K562 (cell line): ENCODE measurements around the gene BTBD17. TPM values are rescaled to one million over a fixed set of nuclear protein-coding genes. Genes with fewer than 3 reads are reported as not detected.

Source experiments
- ATAC-seq: fragments of 200-7000 bp; cut with Tn5 transposase; 3 replicates; pipeline ENCODE4 v1.9.1; 2020; ENCODE audit warnings: moderate library complexity
- BruUV-seq: library from RNA; stranded (reverse); fragments of 400-500 nt; replicated peaks from 2 replicates; lab custom pipeline; 2021; lab: Mats Ljungman, UMichigan
- CTCF ChIA-PET: fragments of 300-600 bp; formaldehyde crosslinking; extraction: SDS; loops from one replicate; lab custom pipeline; 2021; ENCODE audit warnings: low intra/inter-chr PET ratio; lab: Yijun Ruan, JAX
- POLR2A ChIA-PET: fragments of 300-600, 350-650 bp; sonication (Branson Sonifier 250); formaldehyde crosslinking; extraction: SDS; loops from one replicate; lab custom pipeline; 2021; ENCODE audit warnings: antibody characterized with exemption, inconsistent platforms; lab: Yijun Ruan, JAX
- DNase-seq, 4 experiments: peaks; one replicate each; pipeline versions ENCODE4 v3.0.0 to v3.0.0-alpha.2; 2011 to 2018; ENCODE audit warnings: low spot score in 3 of 4, mixed read lengths in 3 of 4; ENCODE audit errors: extremely low read depth in 1 of 4
- FAIRE-seq: peaks from 2 replicates; lab custom pipeline; 2011; peaks lifted over from hg19 to GRCh38; lab: Jason Lieb, UNC
- H2AFZ ChIP-seq: 2 replicates; pipeline ENCODE4 v1.6.0; 2011; ENCODE audit warnings: low read depth, low read length, control low read depth, inconsistent platforms
- H3K27ac ChIP-seq: fragments of 200-600 bp; 3 replicates; pipeline ENCODE4 v1.8.0; 2011; ENCODE audit warnings: low read depth, mild to moderate bottlenecking, control low read depth, inconsistent platforms, low read length, moderate library complexity, mixed read lengths; ENCODE audit errors: extremely low read depth
- H3K27me3 ChIP-seq, 2 experiments: fragments of 300-600 bp in 1 of 2; 2 replicates in 1 of 2; 3 replicates in 1 of 2; pipeline versions ENCODE4 v1.6.0 to v1.8.0; 2011; ENCODE audit warnings: inconsistent platforms in 2 of 2, low read length in 2 of 2, mild to moderate bottlenecking in 1 of 2, mixed read lengths in 1 of 2, moderate library complexity in 1 of 2; ENCODE audit not compliant: control insufficient read depth in 2 of 2, insufficient read depth in 2 of 2
- H3K36me3 ChIP-seq: fragments of 300-600 bp; 3 replicates; pipeline ENCODE4 v1.8.0; 2011; ENCODE audit warnings: mild to moderate bottlenecking, low read length, inconsistent platforms; ENCODE audit not compliant: control insufficient read depth, insufficient read depth
- H3K4me1 ChIP-seq, 2 experiments: fragments of 200-600 bp in 1 of 2; replicated peaks in 1 of 2; 2 replicates in 1 of 2; 3 replicates in 1 of 2; pipeline versions ENCODE4 v1.5.1 to v1.8.0; 2011; ENCODE audit warnings: inconsistent platforms in 2 of 2, low read length in 2 of 2, mild to moderate bottlenecking in 1 of 2, mixed read lengths in 1 of 2, moderate library complexity in 1 of 2; ENCODE audit not compliant: control insufficient read depth in 2 of 2, insufficient read depth in 2 of 2
- H3K4me2 ChIP-seq: 2 replicates; pipeline ENCODE4 v1.6.1; 2011; ENCODE audit warnings: low read length, control low read depth, inconsistent platforms, mixed read lengths; ENCODE audit not compliant: insufficient read depth
- H3K4me3 ChIP-seq: fragments of 200-600 bp; sonication (generic), shearing (Covaris generic); 2 replicates; pipeline ENCODE4 v1.5.1; 2016; ENCODE audit warnings: control low read depth, inconsistent platforms
- H3K79me2 ChIP-seq: fragments of 200-600 bp; 3 replicates; pipeline ENCODE4 v1.8.0; 2011; ENCODE audit warnings: low read length, inconsistent platforms; ENCODE audit not compliant: control insufficient read depth, insufficient read depth
- H3K9ac ChIP-seq, 2 experiments: 2 replicates each; pipeline versions ENCODE4 v1.6.0 to v1.6.1; 2011; ENCODE audit warnings: low read depth in 2 of 2, low read length in 2 of 2, control low read depth in 1 of 2, inconsistent platforms in 1 of 2, mild to moderate bottlenecking in 1 of 2, mixed read lengths in 1 of 2; ENCODE audit not compliant: insufficient read depth in 1 of 2
- H3K9me1 ChIP-seq: one replicate; pipeline ENCODE4 v1.6.0; 2011; ENCODE audit warnings: inconsistent platforms, mild to moderate bottlenecking, low read length, moderate library complexity; ENCODE audit not compliant: control insufficient read depth, insufficient read depth
- H3K9me3 ChIP-seq: replicated peaks from 2 replicates; pipeline ENCODE4 v1.5.1; 2011; ENCODE audit warnings: low read depth, low read length, inconsistent platforms; ENCODE audit not compliant: control insufficient read depth, insufficient read depth
- H4K20me1 ChIP-seq: replicated peaks from 2 replicates; pipeline ENCODE4 v1.6.1; 2011; ENCODE audit warnings: low read length, inconsistent platforms, mixed read lengths; ENCODE audit not compliant: control insufficient read depth, insufficient read depth
- ELF4 ChIP-seq: fragments of 450-650 bp; formaldehyde crosslinking; IDR thresholded peaks from 2 replicates; pipeline ENCODE4 v1.4.0; 2022; ENCODE audit warnings: missing genetic modification characterization
- FOXK2 ChIP-seq, 2 experiments: fragments of 450-650 bp; IDR thresholded peaks in 1 of 2; conservative IDR thresholded peaks in 1 of 2; 2 replicates each; pipeline ENCODE4 v1.6.1; 2016; ENCODE audit warnings: low read depth in 2 of 2, mild to moderate bottlenecking in 1 of 2
- HES1 ChIP-seq: fragments of 450-650 bp; IDR thresholded peaks from 2 replicates; pipeline ENCODE4 v1.6.1; 2016; ENCODE audit warnings: low read depth, mild to moderate bottlenecking, moderate library complexity
- L3MBTL2 ChIP-seq: fragments of 450-650 bp; IDR thresholded peaks from 2 replicates; pipeline ENCODE4 v1.6.1; 2016; ENCODE audit warnings: mild to moderate bottlenecking, moderate library complexity
- LCOR ChIP-seq: sonication (generic); formaldehyde crosslinking; IDR thresholded peaks from 2 replicates; pipeline ENCODE4 v1.8.0; 2022; ENCODE audit warnings: mild to moderate bottlenecking, missing genetic modification reagents
- MBD2 ChIP-seq: sonication (generic); IDR thresholded peaks from 2 replicates; pipeline ENCODE4 v1.6.1; 2016; ENCODE audit warnings: low read depth, borderline replicate concordance
- RBM34 ChIP-seq: fragments of 200-400 bp; formaldehyde crosslinking; IDR thresholded peaks from 2 replicates; pipeline ENCODE4 v1.6.1; 2018; ENCODE audit warnings: low read length, borderline replicate concordance; ENCODE audit not compliant: insufficient read depth
- SIN3A ChIP-seq, 2 experiments: fragments of 150-350 bp in 1 of 2; IDR thresholded peaks; 2 replicates each; pipeline ENCODE4 v1.6.1; 2011 to 2016; ENCODE audit warnings: borderline replicate concordance in 2 of 2, low read depth in 2 of 2, low read length in 2 of 2, mild to moderate bottlenecking in 2 of 2, moderate library complexity in 2 of 2; ENCODE audit not compliant: control insufficient read depth in 1 of 2
- SMARCE1 ChIP-seq: fragments of 450-650 bp; IDR thresholded peaks from 2 replicates; pipeline ENCODE4 v1.7.1; 2016; ENCODE audit warnings: mild to moderate bottlenecking
- STAT5A ChIP-seq: IDR thresholded peaks from 2 replicates; pipeline ENCODE4 v1.6.1; 2012; ENCODE audit warnings: low read length, inconsistent platforms, borderline replicate concordance
- ZFP36 ChIP-seq: fragments of 150-350 bp; IDR thresholded peaks from 2 replicates; pipeline ENCODE4 v1.6.1; 2018; ENCODE audit warnings: low read length, low read depth; ENCODE audit not compliant: partially characterized antibody
- ZFX ChIP-seq: sonication (generic); formaldehyde crosslinking; IDR thresholded peaks from 2 replicates; pipeline ENCODE4 v1.8.0; 2022; ENCODE audit warnings: mild to moderate bottlenecking, missing genetic modification reagents, moderate library complexity
- ZHX1 ChIP-seq: fragments of 150-350 bp; conservative IDR thresholded peaks from 2 replicates; pipeline ENCODE4 v1.6.1; 2014; ENCODE audit warnings: low read length
- ZNF197 ChIP-seq: fragments of 200-800 bp; sonication (Bioruptor generic); IDR thresholded peaks from 2 replicates; pipeline ENCODE4 v1.6.1; 2016; ENCODE audit warnings: low read depth, missing genetic modification characterization, missing compliant biosample characterization
- ZNF274 ChIP-seq: IDR thresholded peaks from 2 replicates; pipeline ENCODE4 v1.6.1; 2011; ENCODE audit warnings: low read depth, mild to moderate bottlenecking, low read length, moderate library complexity, borderline replicate concordance
- ZNF3 ChIP-seq: fragments of 250-450 bp; sonication (Bioruptor Pico); IDR thresholded peaks from 2 replicates; pipeline ENCODE4 v1.5.0; 2021; ENCODE audit warnings: mild to moderate bottlenecking, moderate library complexity
- ZNF76 ChIP-seq: fragments of 250-450 bp; sonication (Bioruptor Pico); IDR thresholded peaks from 2 replicates; pipeline ENCODE4 v1.4.0; 2020; ENCODE audit warnings: mild to moderate bottlenecking, moderate library complexity, borderline replicate concordance
- WGBS: fragments of 100-300 bp; shearing (Covaris generic); methylation state at CpG from one replicate; pipeline ENCODE4 v1.1.6; 2016; ENCODE audit warnings: low coverage, mixed read lengths; ENCODE audit not compliant: insufficient coverage; ENCODE audit errors: missing lambda C conversion rate; 5-methylcytosine and 5-hydroxymethylcytosine counted together
- in situ Hi-C: fragments of 300-500 bp; cut with MboI; formaldehyde crosslinking; loops from 4 replicates; pipeline ENCODE4 v1.15.0; 2018; ENCODE audit warnings: inconsistent platforms, mixed read lengths
- intact Hi-C: fragments of 100-400 bp; cut with micrococcal nuclease; formaldehyde crosslinking; loops from 2 replicates; pipeline ENCODE4 v1.14.2; 2022
- polyA plus RNA-seq, 8 experiments: library from polyadenylated mRNA; depleted of rRNA in 4 of 8; stranded (reverse) in 5 of 8; unstranded in 3 of 8; fragments of >200 nt; fragmentation: Nextera tagmentation in 2 of 8; fragmentation: Illumina TruSeq in 1 of 8; extraction: Ambion mirVana in 2 of 8; extraction: Trizol in 1 of 8; gene quantifications; 2 replicates each; pipeline versions ENCODE4 v1.2.1 to v1.2.3, GENCODE V29; 2011 to 2014; ENCODE audit warnings: inconsistent platforms in 1 of 8, missing spikeins in 1 of 8
- total RNA-seq, 7 experiments: library from RNA; depleted of rRNA in 6 of 7; stranded (reverse); fragments of >200 nt in 6 of 7; fragmentation: Illumina TruSeq in 2 of 7; extraction: Trizol in 2 of 7; gene quantifications; 2 replicates each; pipeline versions ENCODE4 v1.2.1 to v1.2.3, GENCODE V29; 2011 to 2021; ENCODE audit warnings: low replicate concordance in 1 of 7

BTBD17 gene
- total and polyA plus RNA-seq, 9 of the 15 experiments (the other 6 are each of a cell fraction or from before 2014, with no cell fraction given) = not detected

- intact Hi-C loops (no loop called here), in situ Hi-C loops (no loop called here)
- WGBS = 1% methylated on average over 10 of the region's 11 CpGs
- no peaks in the 10 kb centered on the region for H3K79me2 ChIP-seq
- H3K27me3 ChIP-seq = peaks cover 2 to 9% of the 10 kb centered on the region in 2 experiments; a peak in 3 of 5 replicates
- no peaks in the 10 kb centered on the region for H3K36me3 ChIP-seq
- ATAC-seq = peak; percentile 91
- no TSS peak for BruUV-seq
- peak; percentile 79 for FAIRE-seq
- no peaks in the 10 kb centered on the region for H3K9me1 ChIP-seq
- H3K27ac ChIP-seq = peak overlapping the region; percentile 29; the same call in 1 of the 3 replicates
- peaks cover 12 to 21% of the 10 kb centered on the region in 2 experiments for H3K4me1 ChIP-seq
- H3K4me3 ChIP-seq = no peak overlapping the region
- no peaks in the 10 kb centered on the region; the same call in 1 of the 2 replicates for H4K20me1 ChIP-seq
- H3K9ac ChIP-seq = peak overlapping the region; percentile 31 to 70; a peak in 2 of 4 replicates
- no peaks in the 10 kb centered on the region for H3K9me3 ChIP-seq
- ChIA-PET CTCF (no interaction called here), POLR2A (interaction anchor here (0.7 to 1.4 kb wide), 6 partner anchors 9 to 116 kb away, joined by 3 to 5 read pairs (median 4); no protein-coding TSS in a partner anchor)
- H3K4me2 ChIP-seq = peak overlapping the region; percentile 76
- peak overlapping the region; percentile 92 for H2AFZ ChIP-seq
- DNase-seq = peak; percentile 56 to 90 (median 72)
- peak; percentile 77 for TF ChIP-seq HES1
- peak; percentile 73 for TF ChIP-seq STAT5A
- no peak for TF ChIP-seq ZNF3 (CRISPR knock-in tag)
- TF ChIP-seq RBM34 = no peak
- TF ChIP-seq ZNF197 (CRISPR knock-in tag) = no peak
- TF ChIP-seq SMARCE1 = peak; percentile 59; the same call in 1 of the 2 replicates
- peak; percentile 32; the same call in 1 of the 2 replicates for TF ChIP-seq MBD2
- TF ChIP-seq L3MBTL2 = peak; percentile 48; the same call in 1 of the 2 replicates
- TF ChIP-seq ELF4 = no peak
- peak; percentile 71 for TF ChIP-seq ZFX
- no peak for TF ChIP-seq ZNF76
- TF ChIP-seq ZFP36 = no peak
- no peak for TF ChIP-seq LCOR (CRISPR knock-in tag)
- 0 out of 4 replicates have a peak, but pooled peaks have one; percentile 23 to 47 for TF ChIP-seq SIN3A (IDR thresholded peaks at IDR 0.05; ENCODE audit: borderline replicate concordance in 2 of 2, control insufficient read depth in 1 of 2, low read depth in 2 of 2, low read length in 2 of 2)
- no peak for TF ChIP-seq ZHX1
- peak in 1 of 2 experiments; percentile 31; a peak in 1 of 4 replicates for TF ChIP-seq FOXK2 (conservative IDR thresholded peaks at IDR 0.05 in 1 of 2, IDR thresholded peaks at IDR 0.05 in 1 of 2; ENCODE audit: low read depth in 2 of 2)
- peak; percentile 63; the same call in 1 of the 2 replicates for TF ChIP-seq ZNF274
Observed at GRCh38 chr17:74332763-74333283, 28.8 kb downstream of the BTBD17 start.
